ENCODE results near the gene VWA7. TPM values are rescaled to one million over a fixed set of nuclear protein-coding genes. Genes with fewer than 3 reads are reported as not detected.

The VWA7 gene
- total RNA-seq, 2 donors from 2014 or later: 4.2 to 6.3 TPM

GRCh38 chr6:31765910-31766794 is 11.0 kb downstream of the VWA7 start:
- Histone ChIP-seq H3K27ac (no peak overlapping the region), H3K27me3 (no peaks in the 10 kb centered on the region), H3K36me3 (replicated peaks in 1 of 2; ENCODE audit: insufficient read depth in 1 of 2, low read depth in 2 of 2) (no peaks in the 10 kb centered on the region), H3K4me3 (no peak overlapping the region), H3K9me3 (no peaks in the 10 kb centered on the region), H3K4me1 (peaks cover 4% of the 10 kb centered on the region)
- 45 to 54% methylated on average over 19 to 42 of the region's 42 CpGs for WGBS, 2 donors
- TF ChIP-seq CTCF (IDR thresholded peaks at IDR 0.05) (no peak), POLR2A (IDR thresholded peaks at IDR 0.05) (no peak)
- DNase-seq: no peak
- intact Hi-C loops (cut with DNase I): no loop called here
- ATAC-seq: no peak

DNA sequence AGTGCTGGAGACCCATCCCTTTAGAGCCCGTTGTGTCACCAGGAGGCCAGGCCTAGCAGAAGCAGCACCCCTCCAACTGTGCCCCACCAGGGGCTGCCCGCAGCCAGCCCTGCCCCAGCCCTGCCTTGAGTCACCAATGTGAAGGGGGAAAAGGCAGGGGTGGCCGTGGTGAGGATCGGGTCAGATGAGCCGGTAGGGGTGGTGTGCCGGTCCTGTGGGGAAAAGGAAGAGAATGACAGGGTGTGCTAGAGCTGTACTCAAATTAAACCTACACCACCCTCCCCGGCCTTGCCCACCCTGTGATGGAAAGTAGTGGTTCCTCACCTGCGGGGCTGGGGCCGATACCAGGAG is 11.6 kb downstream of the VWA7 start:
- TF ChIP-seq POLR2A (IDR thresholded peaks at IDR 0.05) (no peak), CTCF (IDR thresholded peaks at IDR 0.05) (no peak)
- H3K9me3 ChIP-seq: no peaks in the 10 kb centered on the region
- no peak overlapping the region for H3K27ac ChIP-seq
- intact Hi-C loops (cut with DNase I): no loop called here
- DNase-seq: no peak
- WGBS, 2 donors: 84 to 88% methylated on average over 7 to 9 of the region's 9 CpGs
- no peaks in the 10 kb centered on the region for H3K27me3 ChIP-seq
- H3K4me3 ChIP-seq: no peak overlapping the region
- no peaks in the 10 kb centered on the region for H3K36me3 ChIP-seq (replicated peaks in 1 of 2; ENCODE audit: insufficient read depth in 1 of 2, low read depth in 2 of 2)
- peaks cover 4% of the 10 kb centered on the region for H3K4me1 ChIP-seq
- ATAC-seq: no peak

GRCh38 chr6:31764198-31764597 is 12.9 kb downstream of the VWA7 start:
- TF ChIP-seq POLR2A (IDR thresholded peaks at IDR 0.05) (no peak), CTCF (IDR thresholded peaks at IDR 0.05) (no peak)
- 83 to 90% methylated on average over 4 of the region's 4 CpGs for WGBS, 2 donors
- Histone ChIP-seq H3K36me3 (replicated peaks in 1 of 2; ENCODE audit: insufficient read depth in 1 of 2, low read depth in 2 of 2) (no peaks in the 10 kb centered on the region), H3K27me3 (no peaks in the 10 kb centered on the region), H3K4me1 (peaks cover 4% of the 10 kb centered on the region), H3K9me3 (no peaks in the 10 kb centered on the region), H3K27ac (no peak overlapping the region), H3K4me3 (no peak overlapping the region)
- no peak for ATAC-seq
- intact Hi-C loops (cut with DNase I): no loop called here
- DNase-seq: no peak

GRCh38 chr6:31763619-31763940 is 13.5 kb downstream of the VWA7 start:
- Histone ChIP-seq H3K36me3 (replicated peaks in 1 of 2; ENCODE audit: insufficient read depth in 1 of 2, low read depth in 2 of 2) (no peaks in the 10 kb centered on the region), H3K4me3 (no peak overlapping the region), H3K4me1 (peaks cover 4% of the 10 kb centered on the region), H3K27me3 (no peaks in the 10 kb centered on the region), H3K27ac (no peak overlapping the region), H3K9me3 (no peaks in the 10 kb centered on the region)
- intact Hi-C loops (cut with DNase I): no loop called here
- TF ChIP-seq CTCF (IDR thresholded peaks at IDR 0.05) (no peak), POLR2A (IDR thresholded peaks at IDR 0.05) (no peak)
- ATAC-seq (no peak), DNase-seq (no peak)
- 13 to 14% methylated on average over 1 of the region's 1 CpG for whole genome bisulfite sequencing, 2 donors

Measured in body of pancreas (tissue), 4 donors.